ENCODE data around the gene LAMTOR2. TPM values are rescaled to one million over a fixed set of nuclear protein-coding genes. Genes with fewer than 3 reads are reported as not detected.

The LAMTOR2 gene
- total and polyA plus RNA-seq, 2 of the 8 experiments (the other 6 are each of a cell fraction or from before 2014, with no cell fraction given): 54.7 to 122 TPM

DNA sequence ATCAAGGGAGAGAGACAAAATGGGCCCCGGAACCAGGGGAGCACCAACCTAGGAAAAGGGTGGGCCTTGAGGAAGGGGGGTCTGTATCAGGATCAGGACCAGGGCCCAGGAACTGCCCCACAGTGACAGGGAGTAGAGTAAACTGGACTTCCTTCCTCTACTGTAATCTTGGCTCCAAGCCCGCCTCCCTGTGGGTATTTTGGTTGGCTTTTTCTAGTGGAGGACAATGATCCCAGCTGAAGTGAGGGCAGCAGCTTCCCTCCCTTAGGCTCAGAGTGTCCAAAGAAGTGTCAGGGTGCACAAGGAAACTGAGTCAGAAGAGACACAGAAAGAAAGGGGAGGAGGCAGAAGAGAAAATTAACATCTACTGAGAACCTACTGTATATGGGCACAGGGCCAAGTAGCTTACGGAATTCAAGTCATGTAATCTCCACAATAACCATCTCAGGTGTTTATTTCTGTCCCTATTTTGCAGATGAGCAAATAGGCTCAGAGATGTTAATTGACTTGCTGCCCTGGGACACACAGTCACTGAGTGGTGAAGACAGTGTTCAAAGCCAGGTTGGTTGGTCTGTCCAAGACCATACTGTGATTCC is 5.8 kb upstream of the LAMTOR2 start (continued):
- TF ChIP-seq JUN (IDR thresholded peaks at IDR 0.05; ENCODE audit: low read depth, low read length): no peak
